Fibroblast of lung (primary cell): Measurements from ENCODE around the gene GPX1. TPM values are rescaled to one million over a fixed set of nuclear protein-coding genes. Genes with fewer than 3 reads are reported as not detected.

ENCODE experiments used
- DNase-seq, 2 donors: peaks; one replicate each; pipeline versions ENCODE4 v3.0.0 to v3.0.0-alpha.2; 2010; ENCODE audit warnings: low read depth in 2 of 2
- H2AFZ ChIP-seq: 2 replicates; pipeline ENCODE4 v1.5.1; 2012; ENCODE audit warnings: low read length, control low read depth, inconsistent platforms
- H3K27ac ChIP-seq: 2 replicates; pipeline ENCODE4 v1.5.1; 2011; ENCODE audit warnings: low read length, control low read depth; ENCODE audit not compliant: insufficient read depth
- H3K27me3 ChIP-seq: 2 replicates; pipeline ENCODE4 v1.5.1; 2011; ENCODE audit warnings: mild to moderate bottlenecking, low read length; ENCODE audit not compliant: control insufficient read depth, insufficient read depth
- H3K36me3 ChIP-seq: 2 replicates; pipeline ENCODE4 v1.5.1; 2011; ENCODE audit warnings: low read length; ENCODE audit not compliant: control insufficient read depth, insufficient read depth
- H3K4me1 ChIP-seq: 2 replicates; pipeline ENCODE4 v1.5.1; 2011; ENCODE audit warnings: low read length; ENCODE audit not compliant: control insufficient read depth, insufficient read depth; ENCODE audit errors: extremely low read depth
- H3K4me2 ChIP-seq: 2 replicates; pipeline ENCODE4 v1.5.1; 2011; ENCODE audit warnings: low read length, control low read depth; ENCODE audit not compliant: insufficient read depth; ENCODE audit errors: extremely low read depth
- H3K4me3 ChIP-seq, 4 experiments: fragments of 200-600 bp in 1 of 4; sonication (generic) in 1 of 4; replicated peaks in 1 of 4; 2 replicates each; pipeline ENCODE4 v1.5.1; 2011 to 2016; ENCODE audit warnings: low read length in 4 of 4, low read depth in 3 of 4, mild to moderate bottlenecking in 3 of 4, control low read depth in 2 of 4, inconsistent platforms in 1 of 4, mixed read lengths in 1 of 4; ENCODE audit not compliant: insufficient read depth in 1 of 4; ENCODE audit errors: control extremely low read depth in 1 of 4
- H3K79me2 ChIP-seq: 2 replicates; pipeline ENCODE4 v1.5.1; 2012; ENCODE audit warnings: mild to moderate bottlenecking, low read length, inconsistent platforms; ENCODE audit not compliant: control insufficient read depth, insufficient read depth
- H3K9ac ChIP-seq: 2 replicates; pipeline ENCODE4 v1.5.1; 2011; ENCODE audit warnings: mild to moderate bottlenecking, low read length, control low read depth; ENCODE audit not compliant: insufficient read depth
- H3K9me3 ChIP-seq: 2 replicates; pipeline ENCODE4 v1.5.1; 2012; ENCODE audit warnings: low read depth, low read length; ENCODE audit not compliant: control insufficient read depth, insufficient read depth
- H4K20me1 ChIP-seq: 2 replicates; pipeline ENCODE4 v1.5.1; 2011; ENCODE audit warnings: low read length; ENCODE audit not compliant: control insufficient read depth, insufficient read depth; ENCODE audit errors: extremely low read depth
- EZH2 ChIP-seq: IDR thresholded peaks from 2 replicates; pipeline ENCODE4 v1.5.1; 2012; ENCODE audit warnings: low read length, control low read depth, mild to moderate bottlenecking; ENCODE audit errors: missing control alignments
- polyA plus RNA-seq, 2 donors: library from polyadenylated mRNA; depleted of rRNA in 1 of 2; stranded (reverse) in 1 of 2; unstranded in 1 of 2; fragments of >200 nt; gene quantifications; 2 replicates each; pipeline ENCODE4 v1.2.1, GENCODE V29; 2011 to 2012; ENCODE audit warnings: missing spikeins in 1 of 2
- total RNA-seq: library from RNA; depleted of rRNA; stranded (reverse); fragments of >200 nt; gene quantifications from 2 replicates; pipeline ENCODE4 v1.2.1, GENCODE V29; 2014
- TF ChIP-seq, protein P1 (sequence below), 2 donors: IDR thresholded peaks in 1 of 2; conservative IDR thresholded peaks in 1 of 2; 1 replicate in 1 of 2; 2 replicates in 1 of 2; pipeline ENCODE4 v1.5.1; 2011 to 2012; ENCODE audit warnings: low read length in 2 of 2, control low read depth in 1 of 2, inconsistent platforms in 1 of 2, low read depth in 1 of 2, mild to moderate bottlenecking in 1 of 2

Gene GPX1
- total and polyA plus RNA-seq, 2 donors (not counting 1 experiment from before 2014, with no cell fraction given) = 227 to 456 TPM

DNA sequence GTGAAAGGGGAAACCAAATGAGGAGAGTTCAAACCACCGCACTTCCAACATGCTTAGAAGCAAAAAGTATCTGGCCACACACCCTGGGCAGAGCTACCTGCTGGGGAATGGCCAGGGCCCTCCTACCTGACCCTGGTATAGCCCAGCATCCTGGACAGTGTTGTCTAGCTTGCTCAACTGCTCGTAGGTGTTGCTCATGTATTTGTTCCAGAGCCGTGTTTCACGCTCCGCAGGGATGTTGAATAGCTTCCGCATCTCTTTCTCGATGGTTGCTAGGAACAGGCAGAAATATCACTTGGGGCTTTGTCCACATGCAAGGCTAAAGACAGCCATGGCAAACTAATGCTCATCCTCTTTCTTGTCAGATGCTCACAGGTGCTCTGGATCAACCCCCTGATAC lies 33.4 kb downstream of the GPX1 start:
- Histone ChIP-seq H3K4me2 (no peak overlapping the region), H4K20me1 (no peaks in the 10 kb centered on the region), H3K9me3 (no peaks in the 10 kb centered on the region), H3K36me3 (peaks cover 7% of the 10 kb centered on the region), H2AFZ (no peak overlapping the region), H3K79me2 (no peaks in the 10 kb centered on the region), H3K27ac (no peak overlapping the region), H3K9ac (no peak overlapping the region), H3K4me1 (no peaks in the 10 kb centered on the region), H3K27me3 (no peaks in the 10 kb centered on the region), H3K4me3 (no peak overlapping the region)
- TF ChIP-seq EZH2 = no peak
- TF ChIP-seq, protein P1, sequence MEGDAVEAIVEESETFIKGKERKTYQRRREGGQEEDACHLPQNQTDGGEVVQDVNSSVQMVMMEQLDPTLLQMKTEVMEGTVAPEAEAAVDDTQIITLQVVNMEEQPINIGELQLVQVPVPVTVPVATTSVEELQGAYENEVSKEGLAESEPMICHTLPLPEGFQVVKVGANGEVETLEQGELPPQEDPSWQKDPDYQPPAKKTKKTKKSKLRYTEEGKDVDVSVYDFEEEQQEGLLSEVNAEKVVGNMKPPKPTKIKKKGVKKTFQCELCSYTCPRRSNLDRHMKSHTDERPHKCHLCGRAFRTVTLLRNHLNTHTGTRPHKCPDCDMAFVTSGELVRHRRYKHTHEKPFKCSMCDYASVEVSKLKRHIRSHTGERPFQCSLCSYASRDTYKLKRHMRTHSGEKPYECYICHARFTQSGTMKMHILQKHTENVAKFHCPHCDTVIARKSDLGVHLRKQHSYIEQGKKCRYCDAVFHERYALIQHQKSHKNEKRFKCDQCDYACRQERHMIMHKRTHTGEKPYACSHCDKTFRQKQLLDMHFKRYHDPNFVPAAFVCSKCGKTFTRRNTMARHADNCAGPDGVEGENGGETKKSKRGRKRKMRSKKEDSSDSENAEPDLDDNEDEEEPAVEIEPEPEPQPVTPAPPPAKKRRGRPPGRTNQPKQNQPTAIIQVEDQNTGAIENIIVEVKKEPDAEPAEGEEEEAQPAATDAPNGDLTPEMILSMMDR (conservative IDR thresholded peaks at IDR 0.05 in 1 of 2, IDR thresholded peaks at IDR 0.05 in 1 of 2; ENCODE audit: low read depth in 1 of 2, low read length in 2 of 2) = no peak
- DNase-seq = no peak

DNA sequence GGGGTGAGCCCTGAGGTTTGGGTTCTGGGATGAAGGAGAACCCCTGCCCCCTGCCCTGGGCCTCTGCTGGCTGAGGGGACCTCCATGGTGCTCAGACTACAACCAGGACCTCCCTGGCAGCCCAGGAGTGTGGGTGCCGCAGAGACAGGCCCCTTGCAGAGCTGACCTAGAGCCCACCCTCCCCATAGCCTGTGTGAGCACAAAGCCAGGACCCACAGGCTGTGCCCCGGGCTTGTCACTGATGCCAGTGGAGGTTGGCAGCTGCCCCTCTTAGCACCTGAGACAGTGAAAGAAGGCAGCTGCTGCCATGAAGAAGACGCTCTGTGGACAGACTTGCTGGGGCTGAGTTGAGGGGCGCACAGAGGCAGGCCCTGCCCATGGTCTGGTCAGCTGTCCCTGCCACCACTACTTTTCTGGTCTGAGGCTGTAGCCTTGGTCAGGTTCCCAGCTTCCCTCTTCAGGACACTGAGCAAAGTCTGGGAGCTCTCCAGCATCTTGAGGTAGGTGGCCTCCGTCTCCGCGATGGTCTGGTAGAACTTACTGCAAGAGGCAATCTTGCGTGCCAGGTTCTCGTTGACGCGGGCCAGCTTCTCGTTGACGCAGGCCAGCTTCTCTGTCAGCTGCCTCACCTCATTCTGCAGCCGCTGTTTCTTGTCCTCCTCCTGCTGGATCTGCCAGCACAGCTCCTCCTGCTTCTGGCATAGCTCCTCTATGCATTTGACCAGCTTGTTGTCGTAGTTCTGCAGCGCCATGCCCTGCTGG lies 41.3 kb downstream of the GPX1 start:
- H3K4me3 ChIP-seq = no peak overlapping the region
- H3K4me2 ChIP-seq = no peak overlapping the region
- no peaks in the 10 kb centered on the region for H3K27me3 ChIP-seq
- H4K20me1 ChIP-seq = no peaks in the 10 kb centered on the region
- H3K4me1 ChIP-seq = no peaks in the 10 kb centered on the region
- H3K9ac ChIP-seq = no peak overlapping the region
- no peak overlapping the region for H3K27ac ChIP-seq
- no peak overlapping the region for H2AFZ ChIP-seq
- H3K79me2 ChIP-seq = no peaks in the 10 kb centered on the region
- TF ChIP-seq EZH2 = no peak
- TF ChIP-seq, protein P1 (conservative IDR thresholded peaks at IDR 0.05 in 1 of 2, IDR thresholded peaks at IDR 0.05 in 1 of 2; ENCODE audit: low read depth in 1 of 2, low read length in 2 of 2) = no peak
- H3K9me3 ChIP-seq = no peaks in the 10 kb centered on the region
- H3K36me3 ChIP-seq = peaks cover 11% of the 10 kb centered on the region
- DNase-seq = no peak

DNA sequence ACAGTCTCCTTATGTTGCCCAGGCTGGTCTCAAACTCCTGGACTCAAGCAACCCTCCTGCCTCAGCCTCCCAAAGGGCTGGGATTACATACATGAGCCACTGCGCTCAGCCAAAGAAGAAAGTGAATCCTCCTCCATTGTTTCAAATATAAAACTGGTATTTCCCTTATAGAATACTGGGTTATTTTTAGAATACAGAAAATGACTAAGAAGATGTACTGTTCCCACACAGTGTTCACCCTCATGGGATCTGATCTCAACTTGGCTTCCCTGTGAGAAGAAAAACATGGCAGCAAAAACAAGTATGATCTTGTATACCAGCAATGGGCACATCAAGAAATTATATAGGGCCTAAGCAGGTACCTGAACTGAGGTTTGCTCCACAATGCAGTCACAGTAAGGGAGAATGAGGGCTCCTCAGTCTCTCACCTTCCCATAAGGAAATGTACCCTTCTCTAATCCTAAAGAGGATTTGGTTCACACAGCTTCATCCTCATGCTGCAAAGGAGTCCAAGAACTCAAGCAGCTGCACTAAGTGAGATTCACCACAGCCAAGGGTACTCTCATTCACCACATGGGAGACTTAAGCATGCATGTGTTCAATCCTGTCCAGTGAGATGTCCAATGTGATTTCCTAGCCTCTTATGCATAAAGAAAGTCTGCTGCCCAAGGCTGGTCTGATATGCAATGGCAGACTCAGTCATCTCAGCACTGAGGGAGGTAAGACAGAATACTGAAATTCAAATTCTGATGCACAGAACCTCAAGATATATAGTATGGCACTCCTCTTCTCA lies 44.1 kb downstream of the GPX1 start:
- Histone ChIP-seq H4K20me1 (no peaks in the 10 kb centered on the region), H3K4me3 (no peak overlapping the region), H3K27me3 (no peaks in the 10 kb centered on the region), H3K4me2 (no peak overlapping the region), H2AFZ (no peak overlapping the region), H3K4me1 (no peaks in the 10 kb centered on the region), H3K9me3 (no peaks in the 10 kb centered on the region), H3K9ac (no peak overlapping the region), H3K79me2 (no peaks in the 10 kb centered on the region), H3K36me3 (peaks cover 11% of the 10 kb centered on the region), H3K27ac (no peak overlapping the region)
- TF ChIP-seq, protein P1 (conservative IDR thresholded peaks at IDR 0.05 in 1 of 2, IDR thresholded peaks at IDR 0.05 in 1 of 2; ENCODE audit: low read depth in 1 of 2, low read length in 2 of 2) = no peak
- TF ChIP-seq EZH2 = no peak
- peak; percentile 8 to 20 for DNase-seq
